Esophagus squamous epithelium (tissue), 5 donors: ENCODE measurements around the gene UBR4. TPM values are rescaled to one million over a fixed set of nuclear protein-coding genes. Genes with fewer than 3 reads are reported as not detected.

Experiments
- DNase-seq: peaks from one replicate; lab custom pipeline; 2025; lab: John Stamatoyannopoulos, UW
- H3K27ac ChIP-seq, 4 donors: fragments of 200-600 bp; sonication (generic); one replicate each; pipeline ENCODE4 v1.5.1; 2016 to 2019; ENCODE audit warnings: mild to moderate bottlenecking in 1 of 4
- H3K27me3 ChIP-seq, 4 donors: fragments of 200-600 bp; sonication (generic); 1 replicate in 3 of 4; 2 replicates in 1 of 4; pipeline versions ENCODE4 v1.5.1 to v1.6.0; 2017 to 2021; ENCODE audit warnings: antibody characterized with exemption in 1 of 4
- H3K36me3 ChIP-seq, 3 donors: fragments of 200-600 bp; sonication (generic); one replicate each; pipeline ENCODE4 v1.5.1; 2016 to 2019
- H3K4me1 ChIP-seq, 3 donors: fragments of 200-600 bp; sonication (generic); one replicate each; pipeline ENCODE4 v1.5.1; 2017 to 2019
- H3K4me3 ChIP-seq, 4 donors: fragments of 200-600 bp; sonication (generic); 1 replicate in 3 of 4; 2 replicates in 1 of 4; pipeline ENCODE4 v1.5.1; 2016 to 2019; ENCODE audit warnings: mild to moderate bottlenecking in 2 of 4, moderate library complexity in 1 of 4
- H3K9me3 ChIP-seq, 3 donors: fragments of 200-600 bp; sonication (generic); one replicate each; pipeline ENCODE4 v1.5.1; 2016 to 2019
- POLR2A ChIP-seq, 4 donors: fragments of 450-650 bp; IDR thresholded peaks; one replicate each; pipeline ENCODE4 v1.6.1; 2017; ENCODE audit warnings: antibody characterized with exemption in 4 of 4, mild to moderate bottlenecking in 4 of 4, moderate library complexity in 3 of 4
- WGBS, 2 donors: methylation state at CpG; one replicate each; pipeline ENCODE4 v1.1.5; 2018; 5-methylcytosine and 5-hydroxymethylcytosine counted together
- intact Hi-C: fragments of 100-400 bp; cut with DNase I; formaldehyde crosslinking; loops from one replicate; pipeline ENCODE4 v1.15.0; 2022
- total RNA-seq, 4 donors: library from RNA; depleted of rRNA; stranded (reverse); fragments of >200 nt; gene quantifications; one replicate each; pipeline ENCODE4 v1.1.0, GENCODE V29; 2016
- TF ChIP-seq, protein P1 (sequence below), 6 experiments: fragments of 450-650 bp in 4 of 6; fragments of 200-600 bp in 2 of 6; sonication (generic) in 2 of 6; IDR thresholded peaks; one replicate each; pipeline ENCODE4 v1.5.1; 2016 to 2019; ENCODE audit warnings: antibody characterized with exemption in 6 of 6, mild to moderate bottlenecking in 4 of 6, moderate library complexity in 4 of 6
- donor health status: DM: yes; HTN: yes; CAD: no.

Gene UBR4
- total RNA-seq, 4 donors from 2014 or later = 52.4 to 121 (median 88.3) TPM

DNA sequence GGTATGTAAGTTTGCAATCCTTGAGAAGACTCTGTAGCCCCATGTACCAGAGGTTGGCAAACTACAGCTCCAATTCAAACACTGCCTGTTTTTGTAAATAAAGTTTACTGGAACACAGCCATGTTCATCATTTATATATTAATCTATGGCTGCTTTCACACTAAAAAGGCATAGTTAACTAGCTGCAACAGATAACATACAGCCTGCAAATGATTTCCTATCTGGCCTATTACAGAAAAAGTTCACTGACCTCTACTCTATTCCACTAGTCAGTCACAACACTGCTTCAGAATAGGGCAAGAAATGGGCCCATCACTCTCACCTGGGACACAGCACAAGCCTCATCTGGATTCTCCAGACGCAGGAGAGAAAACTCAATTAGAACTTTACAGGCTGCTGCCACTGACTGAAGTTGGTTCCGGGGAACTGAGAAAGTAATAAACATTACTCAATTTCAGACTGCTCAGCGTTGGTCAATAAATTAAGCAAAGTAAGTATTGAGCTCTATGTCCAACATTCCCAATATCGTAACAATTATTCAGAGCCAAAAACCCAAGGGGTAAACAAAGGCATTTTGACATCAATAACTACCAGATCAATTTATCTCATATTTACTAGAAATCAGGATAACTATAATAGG, 10.6 kb downstream of the UBR4 start:
- WGBS, 2 donors = 88 to 91% methylated on average over 4 of the region's 4 CpGs
- no peak overlapping the region for H3K27ac ChIP-seq
- DNase-seq = no peak
- H3K9me3 ChIP-seq = no peaks in the 10 kb centered on the region
- intact Hi-C loops = no loop called here
- H3K4me1 ChIP-seq = peaks cover 5 to 31% (median 25%) of the 10 kb centered on the region in 3 donors
- H3K36me3 ChIP-seq = peaks cover 8 to 72% (median 35%) of the 10 kb centered on the region in 3 donors
- no peak overlapping the region for H3K4me3 ChIP-seq
- TF ChIP-seq, protein P1, sequence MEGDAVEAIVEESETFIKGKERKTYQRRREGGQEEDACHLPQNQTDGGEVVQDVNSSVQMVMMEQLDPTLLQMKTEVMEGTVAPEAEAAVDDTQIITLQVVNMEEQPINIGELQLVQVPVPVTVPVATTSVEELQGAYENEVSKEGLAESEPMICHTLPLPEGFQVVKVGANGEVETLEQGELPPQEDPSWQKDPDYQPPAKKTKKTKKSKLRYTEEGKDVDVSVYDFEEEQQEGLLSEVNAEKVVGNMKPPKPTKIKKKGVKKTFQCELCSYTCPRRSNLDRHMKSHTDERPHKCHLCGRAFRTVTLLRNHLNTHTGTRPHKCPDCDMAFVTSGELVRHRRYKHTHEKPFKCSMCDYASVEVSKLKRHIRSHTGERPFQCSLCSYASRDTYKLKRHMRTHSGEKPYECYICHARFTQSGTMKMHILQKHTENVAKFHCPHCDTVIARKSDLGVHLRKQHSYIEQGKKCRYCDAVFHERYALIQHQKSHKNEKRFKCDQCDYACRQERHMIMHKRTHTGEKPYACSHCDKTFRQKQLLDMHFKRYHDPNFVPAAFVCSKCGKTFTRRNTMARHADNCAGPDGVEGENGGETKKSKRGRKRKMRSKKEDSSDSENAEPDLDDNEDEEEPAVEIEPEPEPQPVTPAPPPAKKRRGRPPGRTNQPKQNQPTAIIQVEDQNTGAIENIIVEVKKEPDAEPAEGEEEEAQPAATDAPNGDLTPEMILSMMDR (IDR thresholded peaks at IDR 0.05) = no peak
- no peak for TF ChIP-seq POLR2A (IDR thresholded peaks at IDR 0.05)
- no peaks in the 10 kb centered on the region for H3K27me3 ChIP-seq

- Histone ChIP-seq H3K27ac (no peak overlapping the region), H3K36me3 (peaks cover 15 to 78% (median 41%) of the 10 kb centered on the region in 3 donors), H3K4me1 (peaks cover 3 to 25% (median 19%) of the 10 kb centered on the region in 3 donors), H3K27me3 (no peaks in the 10 kb centered on the region), H3K9me3 (no peaks in the 10 kb centered on the region), H3K4me3 (no peak overlapping the region)
- TF ChIP-seq, protein P1 (IDR thresholded peaks at IDR 0.05) = no peak
- no peak for TF ChIP-seq POLR2A (IDR thresholded peaks at IDR 0.05)
- intact Hi-C loops = no loop called here
- DNase-seq = no peak
- WGBS, 2 donors = 82 to 90% methylated on average over 4 of the region's 4 CpGs
These were observed 11.2 kb downstream of the UBR4 start for GRCh38 chr1:19198820-19199219.

- DNase-seq = no peak
- 78 to 95% methylated on average over 2 of the region's 2 CpGs for WGBS, 2 donors
- intact Hi-C loops = no loop called here
- no peak overlapping the region for H3K4me3 ChIP-seq
- H3K27ac ChIP-seq = no peak overlapping the region
- H3K9me3 ChIP-seq = no peaks in the 10 kb centered on the region
- H3K36me3 ChIP-seq = peaks cover 22 to 88% (median 46%) of the 10 kb centered on the region in 3 donors
- no peak for TF ChIP-seq POLR2A (IDR thresholded peaks at IDR 0.05)
- TF ChIP-seq, protein P1 (IDR thresholded peaks at IDR 0.05) = no peak
- H3K27me3 ChIP-seq = no peaks in the 10 kb centered on the region
- peaks cover 0 to 15% (median 9%) of the 10 kb centered on the region in 3 donors for H3K4me1 ChIP-seq
These were observed 12.2 kb downstream of the UBR4 start for GRCh38 chr1:19197845-19198244.

DNA sequence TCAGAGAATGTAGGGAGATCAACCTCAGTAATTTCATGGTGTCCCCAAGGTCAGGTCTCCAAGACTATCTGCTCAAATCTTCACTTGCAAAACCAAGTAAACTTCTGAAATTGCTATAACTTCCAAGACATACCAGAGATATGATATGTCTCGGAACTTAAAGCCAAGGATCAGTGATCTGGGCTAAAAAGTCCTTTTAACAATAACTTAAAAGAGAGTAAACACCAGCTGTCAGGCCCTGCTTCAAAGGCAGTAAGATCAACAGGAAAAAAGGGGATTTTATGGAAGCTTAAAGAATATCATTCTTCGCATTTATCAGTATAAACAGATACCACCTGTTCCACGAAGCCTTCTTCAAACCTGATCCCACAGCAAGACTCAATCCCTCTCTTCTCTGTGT, 13.7 kb downstream of the UBR4 start:
- TF ChIP-seq POLR2A (IDR thresholded peaks at IDR 0.05) = no peak
- TF ChIP-seq, protein P1 (IDR thresholded peaks at IDR 0.05) = no peak
- 89 to 91% methylated on average over 3 of the region's 3 CpGs for WGBS, 2 donors
- peaks cover 32 to 100% (median 56%) of the 10 kb centered on the region in 3 donors for H3K36me3 ChIP-seq

DNA sequence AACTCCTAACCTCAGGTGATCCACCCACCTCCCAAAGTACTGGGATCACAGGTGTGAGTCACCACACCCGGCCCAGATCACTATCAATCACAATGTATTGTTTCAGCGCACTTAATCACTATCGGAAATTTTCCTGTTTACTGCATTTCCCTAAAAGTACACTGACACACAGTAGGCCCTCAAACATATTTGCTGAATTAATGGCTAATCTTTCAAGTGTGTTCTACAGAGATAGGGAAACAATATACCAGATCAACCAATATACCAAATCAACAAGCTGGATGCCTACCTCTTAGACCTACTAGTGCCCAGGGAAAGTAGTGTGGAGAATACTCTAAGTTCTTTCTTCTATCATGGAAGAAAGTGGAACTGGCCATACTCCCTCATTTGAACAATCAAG, 17.1 kb downstream of the UBR4 start:
- H3K27ac ChIP-seq = no peak overlapping the region
- no peaks in the 10 kb centered on the region for H3K4me1 ChIP-seq
- no peak overlapping the region for H3K4me3 ChIP-seq
- peaks cover 32 to 100% (median 43%) of the 10 kb centered on the region in 3 donors for H3K36me3 ChIP-seq
- H3K9me3 ChIP-seq = no peaks in the 10 kb centered on the region
- no peak for DNase-seq
- WGBS, 2 donors = 57 to 70% methylated on average over 3 of the region's 3 CpGs
- intact Hi-C loops = no loop called here
- H3K27me3 ChIP-seq = no peaks in the 10 kb centered on the region
- TF ChIP-seq, protein P1 (IDR thresholded peaks at IDR 0.05) = no peak
- TF ChIP-seq POLR2A (IDR thresholded peaks at IDR 0.05) = no peak

More for the DNA sequence above, 13.7 kb downstream of the UBR4 start:
- no peak for DNase-seq
- no peak overlapping the region for H3K4me3 ChIP-seq
- intact Hi-C loops = no loop called here
- H3K27ac ChIP-seq = no peak overlapping the region
- no peaks in the 10 kb centered on the region for H3K4me1 ChIP-seq
- no peaks in the 10 kb centered on the region for H3K9me3 ChIP-seq
- no peaks in the 10 kb centered on the region for H3K27me3 ChIP-seq
